Measurements from ENCODE around the gene TPGS1. TPM values are rescaled to one million over a fixed set of nuclear protein-coding genes. Genes with fewer than 3 reads are reported as not detected.

The TPGS1 gene
- total RNA-seq, 1 donor from 2014 or later, result 52.7 TPM

DNA sequence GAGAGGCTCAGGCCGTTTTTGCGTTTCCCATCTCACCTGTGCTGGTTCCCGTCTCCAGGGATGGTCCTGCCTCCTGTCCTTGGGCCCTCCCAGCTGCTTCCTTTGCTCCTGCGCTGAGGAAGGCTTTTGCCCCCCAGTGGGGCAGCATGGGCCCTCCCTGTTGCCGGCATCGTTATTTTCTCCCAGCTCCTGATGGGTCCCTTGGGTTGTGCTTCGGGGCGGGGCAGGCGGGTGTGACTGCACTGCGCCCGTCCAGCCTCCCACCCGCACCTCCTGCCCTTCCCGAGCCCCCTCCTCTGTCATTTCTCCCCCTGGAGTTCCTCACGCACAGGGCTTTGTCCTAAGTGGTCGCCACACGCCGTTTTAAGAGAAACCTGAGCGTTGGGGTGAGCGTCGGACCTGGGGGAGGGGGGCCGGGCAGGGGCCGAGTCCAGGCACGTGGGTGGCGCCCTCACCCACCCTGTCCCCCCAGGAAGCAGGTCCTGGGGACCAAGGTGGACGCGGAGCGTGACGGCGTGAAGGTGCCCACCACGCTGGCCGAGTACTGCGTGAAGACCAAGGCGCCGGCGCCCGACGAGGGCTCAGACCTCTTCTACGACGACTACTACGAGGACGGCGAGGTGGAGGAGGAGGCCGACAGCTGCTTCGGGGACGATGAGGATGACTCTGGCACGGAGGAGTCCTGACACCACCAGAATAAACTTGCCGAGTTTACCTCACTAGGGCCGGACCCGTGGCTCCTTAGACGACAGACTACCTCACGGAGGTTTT, 33.8 kb downstream of the TPGS1 start:
- no peak for DNase-seq (ENCODE audit: low read depth)
- peaks cover 1% of the 10 kb centered on the region for H3K36me3 ChIP-seq (ENCODE audit: control insufficient read depth, insufficient read depth, low read length)
- H3K27me3 ChIP-seq (ENCODE audit: control insufficient read depth, insufficient read depth, low read length), result no peaks in the 10 kb centered on the region
- no peak overlapping the region for H3K4me3 ChIP-seq (ENCODE audit: low read depth, low read length)
- TF ChIP-seq, protein P1, sequence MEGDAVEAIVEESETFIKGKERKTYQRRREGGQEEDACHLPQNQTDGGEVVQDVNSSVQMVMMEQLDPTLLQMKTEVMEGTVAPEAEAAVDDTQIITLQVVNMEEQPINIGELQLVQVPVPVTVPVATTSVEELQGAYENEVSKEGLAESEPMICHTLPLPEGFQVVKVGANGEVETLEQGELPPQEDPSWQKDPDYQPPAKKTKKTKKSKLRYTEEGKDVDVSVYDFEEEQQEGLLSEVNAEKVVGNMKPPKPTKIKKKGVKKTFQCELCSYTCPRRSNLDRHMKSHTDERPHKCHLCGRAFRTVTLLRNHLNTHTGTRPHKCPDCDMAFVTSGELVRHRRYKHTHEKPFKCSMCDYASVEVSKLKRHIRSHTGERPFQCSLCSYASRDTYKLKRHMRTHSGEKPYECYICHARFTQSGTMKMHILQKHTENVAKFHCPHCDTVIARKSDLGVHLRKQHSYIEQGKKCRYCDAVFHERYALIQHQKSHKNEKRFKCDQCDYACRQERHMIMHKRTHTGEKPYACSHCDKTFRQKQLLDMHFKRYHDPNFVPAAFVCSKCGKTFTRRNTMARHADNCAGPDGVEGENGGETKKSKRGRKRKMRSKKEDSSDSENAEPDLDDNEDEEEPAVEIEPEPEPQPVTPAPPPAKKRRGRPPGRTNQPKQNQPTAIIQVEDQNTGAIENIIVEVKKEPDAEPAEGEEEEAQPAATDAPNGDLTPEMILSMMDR (IDR thresholded peaks at IDR 0.05; ENCODE audit: insufficient read depth, low read length, poor library complexity, severe bottlenecking), result no peak

DNA sequence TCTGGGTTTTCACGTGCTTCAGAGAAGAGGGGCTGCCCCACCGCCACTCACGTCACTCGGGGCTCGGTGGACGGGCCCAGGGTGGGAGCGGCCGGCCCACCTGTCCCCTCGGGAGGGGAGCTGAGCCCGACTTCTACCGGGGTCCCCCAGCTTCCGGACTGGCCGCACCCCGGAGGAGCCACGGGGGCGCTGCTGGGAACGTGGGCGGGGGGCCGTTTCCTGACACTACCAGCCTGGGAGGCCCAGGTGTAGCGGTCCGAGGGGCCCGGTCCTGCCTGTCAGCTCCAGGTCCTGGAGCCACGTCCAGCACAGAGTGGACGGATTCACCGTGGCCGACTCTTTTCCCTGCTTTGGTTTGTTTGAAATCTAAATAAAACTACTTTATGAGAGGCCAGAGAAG, 34.4 kb downstream of the TPGS1 start:
- Histone ChIP-seq H3K27me3 (ENCODE audit: control insufficient read depth, insufficient read depth, low read length) (no peaks in the 10 kb centered on the region), H3K4me3 (ENCODE audit: low read depth, low read length) (no peak overlapping the region), H3K36me3 (ENCODE audit: control insufficient read depth, insufficient read depth, low read length) (peaks cover 1% of the 10 kb centered on the region)
- TF ChIP-seq, protein P1 (IDR thresholded peaks at IDR 0.05; ENCODE audit: insufficient read depth, low read length, poor library complexity, severe bottlenecking), result no peak
- no peak for DNase-seq (ENCODE audit: low read depth)

DNA sequence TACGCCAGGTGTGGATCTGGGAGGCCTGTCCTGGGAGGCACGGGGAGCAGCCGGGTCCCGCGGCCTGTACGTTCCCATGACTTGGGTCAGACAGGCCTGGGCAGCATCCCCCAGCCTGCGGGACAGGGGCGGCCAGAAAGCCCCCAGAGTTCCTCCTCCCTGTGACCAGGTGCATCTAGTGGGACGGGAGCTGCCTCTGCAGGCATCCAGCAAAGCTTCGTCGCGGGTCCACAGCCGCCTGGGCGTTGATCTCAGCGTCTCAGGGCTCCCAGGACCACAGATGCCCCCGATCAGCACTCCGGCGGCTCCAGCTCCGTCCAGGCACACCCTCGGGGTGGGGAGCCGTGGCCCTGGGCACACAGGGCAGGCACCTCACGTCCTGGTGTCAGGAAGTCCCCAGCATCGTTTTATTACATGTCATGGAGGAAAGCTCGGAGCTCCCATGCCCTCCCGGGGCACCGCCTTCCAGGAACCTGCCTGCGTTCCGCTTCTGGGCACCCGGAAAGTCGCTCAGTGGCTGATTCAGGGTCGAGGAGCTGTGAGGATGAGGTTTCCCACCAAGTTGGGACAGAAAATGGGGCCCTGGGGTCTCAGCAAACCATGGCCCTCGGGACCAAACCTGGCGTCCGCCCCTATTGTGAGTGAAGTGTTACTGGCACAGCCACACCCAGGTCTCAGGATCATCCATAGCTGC, 35.0 kb downstream of the TPGS1 start:
- H3K27me3 ChIP-seq (ENCODE audit: control insufficient read depth, insufficient read depth, low read length), result no peaks in the 10 kb centered on the region
- peaks cover 1% of the 10 kb centered on the region for H3K36me3 ChIP-seq (ENCODE audit: control insufficient read depth, insufficient read depth, low read length)
- H3K4me3 ChIP-seq (ENCODE audit: low read depth, low read length), result no peak overlapping the region
- TF ChIP-seq, protein P1 (IDR thresholded peaks at IDR 0.05; ENCODE audit: insufficient read depth, low read length, poor library complexity, severe bottlenecking), result no peak
- DNase-seq (ENCODE audit: low read depth), result no peak

DNA sequence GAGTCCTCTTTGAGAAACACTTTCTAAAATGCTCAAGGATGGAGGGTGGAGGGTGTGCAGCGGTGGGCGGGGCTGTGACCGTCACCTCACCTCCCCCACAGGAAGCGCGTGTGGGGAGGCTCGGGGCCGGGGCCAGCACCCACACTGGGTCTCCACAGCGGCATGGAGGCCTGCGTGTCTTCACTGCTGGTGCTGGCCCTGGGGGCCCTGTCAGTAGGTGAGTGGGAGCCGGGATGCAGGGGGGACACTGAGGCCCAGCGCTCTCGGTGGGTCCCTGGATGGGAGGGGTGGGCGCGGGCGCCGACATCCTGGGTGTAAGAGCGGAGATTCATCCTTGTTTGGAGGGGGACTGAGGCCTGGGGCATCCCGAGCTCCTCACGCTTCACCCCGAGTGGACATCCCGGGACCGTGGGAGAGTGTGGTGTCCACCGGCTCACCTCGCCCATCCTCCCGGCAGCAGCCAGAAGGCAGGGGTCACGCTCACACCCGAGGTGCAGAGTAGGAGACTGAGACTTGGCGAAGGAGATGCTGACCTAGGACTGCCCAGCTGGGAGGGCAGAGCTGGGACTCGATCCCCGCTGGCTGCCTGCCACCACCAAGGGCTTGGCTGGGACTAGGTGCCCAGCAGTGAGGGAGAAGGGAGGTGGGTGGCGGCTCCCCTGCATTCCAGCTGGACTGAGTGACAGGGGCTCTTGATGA, 36.8 kb downstream of the TPGS1 start, which contains the start of gene GZMM:
GZMM (plus strand) TSS at position 144 of the 699 bp plus-strand sequence; CDS start at position 163, 19 bp downstream.
- Histone ChIP-seq H3K4me3 (ENCODE audit: low read depth, low read length) (no peak within 1 kb of the TSS), H3K36me3 (ENCODE audit: control insufficient read depth, insufficient read depth, low read length) (peaks cover 1% of the 10 kb centered on the region), H3K27me3 (ENCODE audit: control insufficient read depth, insufficient read depth, low read length) (peaks cover 7% of the 10 kb centered on the region)
- no peak for DNase-seq (ENCODE audit: low read depth)
- TF ChIP-seq, protein P1 (IDR thresholded peaks at IDR 0.05; ENCODE audit: insufficient read depth, low read length, poor library complexity, severe bottlenecking), result no peak

DNA sequence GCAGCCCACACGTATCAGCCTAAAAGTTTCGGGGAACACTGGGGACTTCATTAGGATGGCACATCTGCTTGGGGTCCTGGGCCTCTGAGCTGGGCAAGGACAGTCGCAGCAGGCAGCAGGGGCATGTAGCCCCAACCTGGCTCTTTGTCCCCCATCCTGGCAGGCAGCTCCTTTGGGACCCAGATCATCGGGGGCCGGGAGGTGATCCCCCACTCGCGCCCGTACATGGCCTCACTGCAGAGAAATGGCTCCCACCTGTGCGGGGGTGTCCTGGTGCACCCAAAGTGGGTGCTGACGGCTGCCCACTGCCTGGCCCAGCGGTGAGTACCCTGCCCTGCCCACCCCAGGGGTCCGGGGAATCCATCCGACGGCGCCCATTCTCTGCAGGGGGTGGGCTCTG, 39.8 kb downstream of the TPGS1 start:
- TF ChIP-seq, protein P1 (IDR thresholded peaks at IDR 0.05; ENCODE audit: insufficient read depth, low read length, poor library complexity, severe bottlenecking), result no peak

More for the DNA sequence above, 39.8 kb downstream of the TPGS1 start:
- Histone ChIP-seq H3K27me3 (ENCODE audit: control insufficient read depth, insufficient read depth, low read length) (peaks cover 11% of the 10 kb centered on the region), H3K36me3 (ENCODE audit: control insufficient read depth, insufficient read depth, low read length) (peaks cover 1% of the 10 kb centered on the region), H3K4me3 (ENCODE audit: low read depth, low read length) (no peak overlapping the region)
- DNase-seq (ENCODE audit: low read depth), result no peak

Measured in kidney epithelial cell (primary cell).